H9 (cell line): ENCODE results near the gene RAB1B. TPM values are rescaled to one million over a fixed set of nuclear protein-coding genes. Genes with fewer than 3 reads are reported as not detected.

Source experiments
- DNase-seq: peaks from one replicate; pipeline ENCODE4 v3.0.0-alpha.2; 2017
- H2AFZ ChIP-seq: one replicate; pipeline ENCODE4 v1.6.1; 2013; ENCODE audit warnings: mild to moderate bottlenecking, low read length, control low read depth, moderate library complexity
- H2AK5ac ChIP-seq: 2 replicates; pipeline ENCODE4 v1.6.1; 2013; ENCODE audit warnings: low read length, control low read depth, mixed read lengths; ENCODE audit not compliant: insufficient read length
- H2BK120ac ChIP-seq: one replicate; pipeline ENCODE4 v1.6.1; 2013; ENCODE audit warnings: low read depth, mild to moderate bottlenecking, low read length, control low read depth, inconsistent platforms; ENCODE audit not compliant: poor library complexity, severe bottlenecking
- H2BK12ac ChIP-seq: 2 replicates; pipeline ENCODE4 v1.6.1; 2013; ENCODE audit warnings: low read length, control low read depth, mixed read lengths, low read depth; ENCODE audit not compliant: insufficient read length
- H2BK15ac ChIP-seq: 2 replicates; pipeline ENCODE4 v1.6.1; 2013; ENCODE audit warnings: low read depth, low read length, control low read depth
- H2BK20ac ChIP-seq: one replicate; pipeline ENCODE4 v1.6.1; 2013; ENCODE audit warnings: low read depth, mild to moderate bottlenecking, low read length, control low read depth, inconsistent platforms; ENCODE audit not compliant: poor library complexity, severe bottlenecking
- H2BK5ac ChIP-seq: 2 replicates; pipeline ENCODE4 v1.6.1; 2013; ENCODE audit warnings: low read length, control low read depth, mixed read lengths; ENCODE audit not compliant: insufficient read length
- H3K14ac ChIP-seq: 2 replicates; pipeline ENCODE4 v1.6.1; 2013; ENCODE audit warnings: low read length, control low read depth; ENCODE audit not compliant: insufficient read depth
- H3K18ac ChIP-seq: 2 replicates; pipeline ENCODE4 v1.6.1; 2013; ENCODE audit warnings: low read depth, mild to moderate bottlenecking, mixed read lengths, low read length, control low read depth; ENCODE audit not compliant: insufficient read length
- H3K23ac ChIP-seq: 2 replicates; pipeline ENCODE4 v1.6.1; 2013; ENCODE audit warnings: low read length, control low read depth, mixed read lengths, low read depth; ENCODE audit not compliant: insufficient read length
- H3K23me2 ChIP-seq: 2 replicates; pipeline ENCODE4 v1.6.1; 2013; ENCODE audit warnings: low read depth, mild to moderate bottlenecking, mixed read lengths, low read length, control low read depth; ENCODE audit not compliant: insufficient read length, poor library complexity, severe bottlenecking
- H3K27ac ChIP-seq: 2 replicates; pipeline ENCODE4 v1.5.1; 2013; ENCODE audit warnings: low read length, control low read depth, mixed read lengths, low read depth; ENCODE audit not compliant: insufficient read length
- H3K27me3 ChIP-seq: 2 replicates; pipeline ENCODE4 v1.6.1; 2013; ENCODE audit warnings: low read length, control low read depth, inconsistent platforms; ENCODE audit not compliant: insufficient read depth
- H3K4ac ChIP-seq: 2 replicates; pipeline ENCODE4 v1.6.1; 2013; ENCODE audit warnings: low read depth, mild to moderate bottlenecking, control low read depth, inconsistent platforms, low read length, moderate library complexity
- H3K4me1 ChIP-seq: 2 replicates; pipeline ENCODE4 v1.6.1; 2013; ENCODE audit warnings: low read length, control low read depth, inconsistent platforms; ENCODE audit not compliant: insufficient read depth
- H3K4me2 ChIP-seq: 2 replicates; pipeline ENCODE4 v1.6.1; 2013; ENCODE audit warnings: low read length, control low read depth, mixed read lengths; ENCODE audit not compliant: insufficient read length, insufficient read depth
- H3K56ac ChIP-seq: 2 replicates; pipeline ENCODE4 v1.6.1; 2013; ENCODE audit warnings: low read depth, mild to moderate bottlenecking, mixed read lengths, low read length, control low read depth; ENCODE audit not compliant: insufficient read length
- H3K79me1 ChIP-seq: 2 replicates; pipeline ENCODE4 v1.6.1; 2013; ENCODE audit warnings: low read depth, mild to moderate bottlenecking, moderate library complexity, low read length, control low read depth, inconsistent platforms; ENCODE audit not compliant: insufficient read depth, poor library complexity, severe bottlenecking
- H3K79me2 ChIP-seq: 2 replicates; pipeline ENCODE4 v1.6.1; 2013; ENCODE audit warnings: low read length, control low read depth, inconsistent platforms; ENCODE audit not compliant: insufficient read depth
- H3K9ac ChIP-seq: 2 replicates; pipeline ENCODE4 v1.6.1; 2013; ENCODE audit warnings: low read length, control low read depth, mixed read lengths; ENCODE audit not compliant: insufficient read length; ENCODE audit errors: extremely low read depth
- H3K9me3 ChIP-seq: one replicate; pipeline ENCODE4 v1.6.1; 2013; ENCODE audit warnings: low read depth, low read length, inconsistent platforms; ENCODE audit not compliant: control insufficient read depth
- H3T11ph ChIP-seq: one replicate; pipeline ENCODE4 v1.6.1; 2013; ENCODE audit warnings: mild to moderate bottlenecking, low read length, control low read depth, inconsistent platforms
- H4K20me1 ChIP-seq: one replicate; pipeline ENCODE4 v1.6.1; 2013; ENCODE audit not compliant: control insufficient read depth, insufficient read length, insufficient read depth
- H4K5ac ChIP-seq: 2 replicates; pipeline ENCODE4 v1.6.1; 2013; ENCODE audit warnings: low read depth, mild to moderate bottlenecking, mixed read lengths, low read length, control low read depth; ENCODE audit not compliant: insufficient read length
- H4K8ac ChIP-seq: replicated peaks from 2 replicates; pipeline ENCODE4 v1.6.1; 2013; ENCODE audit warnings: low read length, control low read depth, mixed read lengths, low read depth; ENCODE audit not compliant: insufficient read length
- H4K91ac ChIP-seq: 2 replicates; pipeline ENCODE4 v1.6.1; 2013; ENCODE audit warnings: low read depth, mild to moderate bottlenecking, moderate library complexity, mixed read lengths, low read length, control low read depth; ENCODE audit not compliant: insufficient read length
- H3K27ac Mint-ChIP-seq, 3 experiments: 2 replicates in 2 of 3; 3 replicates in 1 of 3; pipeline ENCODE4 v1.8.0; 2020 to 2021; ENCODE audit warnings: mixed read lengths in 3 of 3, mild to moderate bottlenecking in 1 of 3, moderate library complexity in 1 of 3
- H3K27me3 Mint-ChIP-seq: 2 replicates; pipeline ENCODE4 v1.8.0; 2021; ENCODE audit warnings: low read depth, mild to moderate bottlenecking, moderate library complexity, mixed read lengths
- H3K36me3 Mint-ChIP-seq, 3 experiments: 2 replicates in 2 of 3; 3 replicates in 1 of 3; pipeline ENCODE4 v1.8.0; 2020 to 2021; ENCODE audit warnings: low read depth in 3 of 3, mixed read lengths in 3 of 3; ENCODE audit not compliant: insufficient read depth in 1 of 3
- H3K4me1 Mint-ChIP-seq, 2 experiments: 2 replicates each; pipeline ENCODE4 v1.8.0; 2020; ENCODE audit warnings: mixed read lengths in 2 of 2
- H3K4me3 Mint-ChIP-seq, 2 experiments: 2 replicates in 1 of 2; 3 replicates in 1 of 2; pipeline ENCODE4 v1.8.0; 2020 to 2021; ENCODE audit warnings: mild to moderate bottlenecking in 2 of 2, mixed read lengths in 2 of 2, moderate library complexity in 1 of 2
- H3K9me3 Mint-ChIP-seq, 2 experiments: 2 replicates in 1 of 2; 3 replicates in 1 of 2; pipeline ENCODE4 v1.8.0; 2020; ENCODE audit warnings: mild to moderate bottlenecking in 2 of 2, mixed read lengths in 2 of 2, moderate library complexity in 1 of 2
- CTCF ChIP-seq: fragments of 200-600 bp; sonication (generic); conservative IDR thresholded peaks from 3 replicates; pipeline ENCODE4 v1.8.0; 2021; ENCODE audit warnings: antibody characterized with exemption, mild to moderate bottlenecking
- WGBS: extraction: QIAGEN DNeasy Blood & Tissue Kit; methylation state at CpG from one replicate; pipeline ENCODE4 v1.1.7; 2013; ENCODE audit warnings: missing lambda C conversion rate, low lambda C conversion rate, mixed read lengths; ENCODE audit not compliant: insufficient read length; ENCODE audit errors: extremely low coverage; 5-methylcytosine and 5-hydroxymethylcytosine counted together
- total RNA-seq: library from RNA; stranded (reverse); gene quantifications from 2 replicates; pipeline ENCODE4 v1.2.1, GENCODE V29; 2021

RAB1B gene
- total RNA-seq, 1 experiment from 2014 or later: 118 TPM

GRCh38 chr11:66230156-66230555, 38.3 kb upstream of the RAB1B start:
- Histone ChIP-seq H2BK120ac (no peak overlapping the region), H3K27me3 (no peaks in the 10 kb centered on the region), H3K9ac (no peak overlapping the region), H3K4me1 (no peaks in the 10 kb centered on the region), H3K23ac (no peak overlapping the region), H3K9me3 (no peaks in the 10 kb centered on the region), H2BK5ac (no peak overlapping the region), H4K8ac (no peak overlapping the region), H4K5ac (no peak overlapping the region), H3K4ac (no peak overlapping the region), H2BK15ac (no peak overlapping the region), H3K56ac (no peak overlapping the region), H4K20me1 (no peaks in the 10 kb centered on the region), H3K4me2 (no peak overlapping the region), H3K79me2 (no peaks in the 10 kb centered on the region), H3K18ac (no peak overlapping the region), H4K91ac (no peak overlapping the region), H2BK20ac (no peak overlapping the region), H3K27ac (no peak overlapping the region), H3K23me2 (no peaks in the 10 kb centered on the region), H3T11ph (no peak overlapping the region), H2AK5ac (no peak overlapping the region), H2AFZ (no peak overlapping the region), H3K79me1 (no peaks in the 10 kb centered on the region), H2BK12ac (no peak overlapping the region), H3K14ac (no peak overlapping the region)
- DNase-seq: no peak
- peak overlapping the region in 2 of 3 experiments; percentile 20 to 75; a peak in 3 of 7 replicates for H3K27ac Mint-ChIP-seq
- peaks cover 1 to 26% (median 15%) of the 10 kb centered on the region in 3 experiments; a peak in 5 of 7 replicates for H3K36me3 Mint-ChIP-seq
- H3K4me3 Mint-ChIP-seq: no peak overlapping the region
- peaks cover 23 to 28% of the 10 kb centered on the region in 2 experiments for H3K4me1 Mint-ChIP-seq
- no CpG with 5 or more reads among the region's 6 CpGs for WGBS
- no peak for TF ChIP-seq CTCF
- H3K27me3 Mint-ChIP-seq: no peaks in the 10 kb centered on the region
- no peaks in the 10 kb centered on the region; a peak in 1 of 5 replicates for H3K9me3 Mint-ChIP-seq
